ENCODE results near the gene AFAP1L2. TPM values are rescaled to one million over a fixed set of nuclear protein-coding genes. Genes with fewer than 3 reads are reported as not detected.

AFAP1L2 gene
- polyA plus RNA-seq, 4 donors: 40.2 to 49.1 (median 44.4) TPM

- no peak for DNase-seq (ENCODE audit: low read depth in 4 of 4, low spot score in 2 of 4)
Observed at GRCh38 chr10:114279289-114279688, 125.0 kb downstream of the AFAP1L2 start.

GRCh38 chr10:114278884-114279191 is 125.5 kb downstream of the AFAP1L2 start:
- DNase-seq (ENCODE audit: low read depth in 4 of 4, low spot score in 2 of 4): no peak

GRCh38 chr10:114278140-114278883 is 126.0 kb downstream of the AFAP1L2 start:
- no peak for DNase-seq (ENCODE audit: low read depth in 4 of 4, low spot score in 2 of 4)

GRCh38 chr10:114276671-114277070 is 127.6 kb downstream of the AFAP1L2 start:
- DNase-seq (ENCODE audit: low read depth in 4 of 4, low spot score in 2 of 4): no peak

- DNase-seq (ENCODE audit: low read depth in 4 of 4, low spot score in 2 of 4): no peak
Observed at GRCh38 chr10:114276066-114276465, 128.2 kb downstream of the AFAP1L2 start.

GRCh38 chr10:114274616-114275453 is 129.5 kb downstream of the AFAP1L2 start:
- no peak for DNase-seq (ENCODE audit: low read depth in 4 of 4, low spot score in 2 of 4)

- DNase-seq (ENCODE audit: low read depth in 4 of 4, low spot score in 2 of 4): no peak
Observed at GRCh38 chr10:114273910-114274309, 130.4 kb downstream of the AFAP1L2 start.

- no peak for DNase-seq (ENCODE audit: low read depth in 4 of 4, low spot score in 2 of 4)
Observed at GRCh38 chr10:114272696-114273095, 131.6 kb downstream of the AFAP1L2 start.

GRCh38 chr10:114271779-114272167 is 132.5 kb downstream of the AFAP1L2 start:
- DNase-seq (ENCODE audit: low read depth in 4 of 4, low spot score in 2 of 4): no peak

- DNase-seq (ENCODE audit: low read depth in 4 of 4, low spot score in 2 of 4): no peak
Observed at GRCh38 chr10:114271075-114271778, 133.1 kb downstream of the AFAP1L2 start.

- no peak for DNase-seq (ENCODE audit: low read depth in 4 of 4, low spot score in 2 of 4)
Observed at GRCh38 chr10:114266521-114266920, 137.8 kb downstream of the AFAP1L2 start.

GRCh38 chr10:114265392-114266053 is 138.8 kb downstream of the AFAP1L2 start:
- DNase-seq (ENCODE audit: low read depth in 4 of 4, low spot score in 2 of 4): no peak

GRCh38 chr10:114262496-114262895 is 141.8 kb downstream of the AFAP1L2 start:
- DNase-seq (ENCODE audit: low read depth in 4 of 4, low spot score in 2 of 4): no peak

GRCh38 chr10:114261076-114261475 is 143.2 kb downstream of the AFAP1L2 start:
- DNase-seq (ENCODE audit: low read depth in 4 of 4, low spot score in 2 of 4): no peak

- DNase-seq (ENCODE audit: low read depth in 4 of 4, low spot score in 2 of 4): no peak
Observed at GRCh38 chr10:114260366-114260765, 143.9 kb downstream of the AFAP1L2 start.

- no peak for DNase-seq (ENCODE audit: low read depth in 4 of 4, low spot score in 2 of 4)
Observed at GRCh38 chr10:114259824-114260223, 144.5 kb downstream of the AFAP1L2 start.

- DNase-seq (ENCODE audit: low read depth in 4 of 4, low spot score in 2 of 4): no peak
Observed at GRCh38 chr10:114258274-114258840, 145.9 kb downstream of the AFAP1L2 start.

- DNase-seq (ENCODE audit: low read depth in 4 of 4, low spot score in 2 of 4): no peak
Observed at GRCh38 chr10:114257498-114257897, 146.8 kb downstream of the AFAP1L2 start.

- DNase-seq (ENCODE audit: low read depth in 4 of 4, low spot score in 2 of 4): no peak
Observed at GRCh38 chr10:114256822-114257221, 147.5 kb downstream of the AFAP1L2 start.

- no peak for DNase-seq (ENCODE audit: low read depth in 4 of 4, low spot score in 2 of 4)
Observed at GRCh38 chr10:114256008-114256765, 148.1 kb downstream of the AFAP1L2 start.
